A549 (cell line): ENCODE measurements around the gene CSN1S1. TPM values are rescaled to one million over a fixed set of nuclear protein-coding genes. Genes with fewer than 3 reads are reported as not detected.

Experiments used
- ATAC-seq, 2 experiments: fragments of 200-7000 bp in 1 of 2; fragments of >200 bp in 1 of 2; cut with Nextera tagmentation in 1 of 2; cut with Tn5 transposase in 1 of 2; 3 replicates each; pipeline versions ENCODE4 v1.8.0 to v1.9.1; 2018 to 2020; ENCODE audit warnings: mild to moderate bottlenecking in 1 of 2, moderate library complexity in 1 of 2
- CTCF ChIA-PET: fragments of 300-600 bp; sonication (Branson Sonifier 250); formaldehyde crosslinking; extraction: SDS; loops from one replicate; lab custom pipeline; 2021; ENCODE audit warnings: antibody characterized with exemption, inconsistent platforms; lab: Yijun Ruan, JAX
- POLR2A ChIA-PET: fragments of 350-600 bp; formaldehyde crosslinking; extraction: SDS; loops from one replicate; lab custom pipeline; 2021; ENCODE audit warnings: antibody characterized with exemption, inconsistent platforms; lab: Yijun Ruan, JAX
- DNase-seq, 2 experiments: peaks; one replicate each; pipeline versions ENCODE4 v3.0.0 to v3.0.0-alpha.2; 2011 to 2016; ENCODE audit warnings: low read depth in 1 of 2, low spot score in 1 of 2
- FAIRE-seq: peaks from 2 replicates; lab custom pipeline; 2011; peaks lifted over from hg19 to GRCh38; lab: Jason Lieb, UNC
- H3K27ac ChIP-seq, 2 experiments: fragments of >200 bp; sonication (Bioruptor Twin); formaldehyde crosslinking; 3 replicates each; pipeline ENCODE4 v1.5.1; 2016 to 2017
- H3K4me1 ChIP-seq: fragments of >200 bp; sonication (Bioruptor Twin); formaldehyde crosslinking; 3 replicates; pipeline ENCODE4 v1.6.1; 2016
- H3K4me2 ChIP-seq: fragments of >200 bp; sonication (Bioruptor Twin); formaldehyde crosslinking; 3 replicates; pipeline ENCODE4 v1.6.1; 2016
- H3K4me3 ChIP-seq: fragments of >200 bp; sonication (Bioruptor Twin); formaldehyde crosslinking; 3 replicates; pipeline ENCODE4 v1.5.1; 2016
- H3K9me3 ChIP-seq: fragments of >200 bp; sonication (Bioruptor Twin); formaldehyde crosslinking; 3 replicates; pipeline ENCODE4 v1.6.1; 2016
- BCL3 ChIP-seq: fragments of >200 bp; sonication (Bioruptor Twin); formaldehyde crosslinking; IDR thresholded peaks from 3 replicates; pipeline ENCODE4 v1.6.1; 2016
- BHLHE40 ChIP-seq: IDR thresholded peaks from 2 replicates; pipeline ENCODE4 v1.6.1; 2012; ENCODE audit warnings: low read depth, low read length, inconsistent platforms
- CEBPB ChIP-seq, 2 experiments: fragments of >200 bp in 1 of 2; sonication (Bioruptor Twin) in 1 of 2; formaldehyde crosslinking in 1 of 2; IDR thresholded peaks; 2 replicates each; pipeline ENCODE4 v1.6.1; 2012 to 2016
- CTCF ChIP-seq: fragments of >200 bp; sonication (Bioruptor Twin); formaldehyde crosslinking; IDR thresholded peaks from 3 replicates; pipeline ENCODE4 v1.5.1; 2016
- EHF ChIP-seq: fragments of 250-450 bp; sonication (Bioruptor Pico); IDR thresholded peaks from 2 replicates; pipeline ENCODE4 v1.5.0; 2020; ENCODE audit warnings: mild to moderate bottlenecking
- EHMT2 ChIP-seq: fragments of 200-600 bp; sonication (generic); IDR thresholded peaks from 2 replicates; pipeline ENCODE4 v1.6.1; 2016; ENCODE audit warnings: antibody characterized with exemption, low read depth, mild to moderate bottlenecking, moderate library complexity
- ESRRA ChIP-seq: fragments of 150-350 bp; IDR thresholded peaks from 2 replicates; pipeline ENCODE4 v1.6.1; 2014; ENCODE audit warnings: mild to moderate bottlenecking, low read length, borderline replicate concordance
- FOSL2 ChIP-seq, 2 experiments: fragments of 450-650 bp in 1 of 2; fragments of >200 bp in 1 of 2; sonication (Bioruptor Twin) in 1 of 2; formaldehyde crosslinking; IDR thresholded peaks; 2 replicates each; pipeline versions ENCODE4 v1.5.0 to v1.6.1; 2016 to 2020; ENCODE audit warnings: mild to moderate bottlenecking in 1 of 2, moderate library complexity in 1 of 2
- FOXS1 ChIP-seq: fragments of 250-450 bp; sonication (Bioruptor Pico); IDR thresholded peaks from 2 replicates; pipeline ENCODE4 v1.5.0; 2020; ENCODE audit warnings: mild to moderate bottlenecking, moderate library complexity
- GATA3 ChIP-seq: IDR thresholded peaks from 2 replicates; pipeline ENCODE4 v1.6.1; 2012; ENCODE audit warnings: borderline replicate concordance
- HES2 ChIP-seq: fragments of >200 bp; sonication (Bioruptor Twin); formaldehyde crosslinking; IDR thresholded peaks from 2 replicates; pipeline ENCODE4 v1.6.1; 2016
- HEYL ChIP-seq: fragments of 250-450 bp; sonication (Bioruptor Pico); IDR thresholded peaks from 2 replicates; pipeline ENCODE4 v1.8.0; 2021; ENCODE audit warnings: mild to moderate bottlenecking, moderate library complexity
- HOXA7 ChIP-seq: fragments of 250-450 bp; sonication (Bioruptor Pico); IDR thresholded peaks from 2 replicates; pipeline ENCODE4 v1.5.0; 2020; ENCODE audit warnings: mild to moderate bottlenecking, moderate library complexity
- MAX ChIP-seq: IDR thresholded peaks from 2 replicates; pipeline ENCODE4 v1.6.1; 2012
- NFE2L2 ChIP-seq: fragments of 150-350 bp; conservative IDR thresholded peaks from 2 replicates; pipeline ENCODE4 v1.6.1; 2014; ENCODE audit warnings: low read length
- POLR2A ChIP-seq: IDR thresholded peaks from 2 replicates; pipeline ENCODE4 v1.6.1; 2012; ENCODE audit warnings: mild to moderate bottlenecking, low read length
- RAD21 ChIP-seq, 2 experiments: fragments of >200 bp in 1 of 2; sonication (Bioruptor Twin) in 1 of 2; formaldehyde crosslinking in 1 of 2; IDR thresholded peaks in 1 of 2; conservative IDR thresholded peaks in 1 of 2; 2 replicates in 1 of 2; 3 replicates in 1 of 2; pipeline ENCODE4 v1.6.1; 2012 to 2018; ENCODE audit warnings: inconsistent platforms in 1 of 2
- RNF2 ChIP-seq: fragments of 200-600 bp; sonication (generic); IDR thresholded peaks from 2 replicates; pipeline ENCODE4 v1.6.1; 2016; ENCODE audit warnings: low read depth, mild to moderate bottlenecking, antibody characterized with exemption, moderate library complexity, borderline replicate concordance
- SMC3 ChIP-seq: fragments of >200 bp; sonication (Bioruptor Twin); formaldehyde crosslinking; IDR thresholded peaks from 3 replicates; pipeline ENCODE4 v1.6.1; 2018; ENCODE audit warnings: inconsistent platforms
- ZFP36 ChIP-seq: fragments of 450-650 bp; IDR thresholded peaks from 2 replicates; pipeline ENCODE4 v1.6.1; 2014; ENCODE audit warnings: borderline replicate concordance; ENCODE audit not compliant: partially characterized antibody
- ZSCAN20 ChIP-seq: fragments of 250-450 bp; sonication (Bioruptor Pico); IDR thresholded peaks from 2 replicates; pipeline ENCODE4 v1.8.0; 2022; ENCODE audit warnings: mild to moderate bottlenecking, moderate library complexity
- polyA plus RNA-seq, 4 experiments: library from polyadenylated mRNA; depleted of rRNA in 3 of 4; stranded (reverse); fragments of >200 nt; fragmentation: RNase III in 1 of 4; extraction: RNeasy Plus Mini Kit Qiagen cat#74134 plus additional on column Dnase treatment in 1 of 4; gene quantifications; 2 replicates in 3 of 4; 3 replicates in 1 of 4; pipeline ENCODE4 v1.2.3, GENCODE V29; 2011 to 2017
- TF ChIP-seq, protein P1 (sequence below): fragments of 200-600 bp; sonication (generic); IDR thresholded peaks from 2 replicates; pipeline ENCODE4 v1.6.1; 2016; ENCODE audit warnings: antibody characterized with exemption, mild to moderate bottlenecking, moderate library complexity

Gene CSN1S1
- polyA plus RNA-seq, 2 of the 4 experiments (the other 2 are of a cell fraction), result not detected

DNA sequence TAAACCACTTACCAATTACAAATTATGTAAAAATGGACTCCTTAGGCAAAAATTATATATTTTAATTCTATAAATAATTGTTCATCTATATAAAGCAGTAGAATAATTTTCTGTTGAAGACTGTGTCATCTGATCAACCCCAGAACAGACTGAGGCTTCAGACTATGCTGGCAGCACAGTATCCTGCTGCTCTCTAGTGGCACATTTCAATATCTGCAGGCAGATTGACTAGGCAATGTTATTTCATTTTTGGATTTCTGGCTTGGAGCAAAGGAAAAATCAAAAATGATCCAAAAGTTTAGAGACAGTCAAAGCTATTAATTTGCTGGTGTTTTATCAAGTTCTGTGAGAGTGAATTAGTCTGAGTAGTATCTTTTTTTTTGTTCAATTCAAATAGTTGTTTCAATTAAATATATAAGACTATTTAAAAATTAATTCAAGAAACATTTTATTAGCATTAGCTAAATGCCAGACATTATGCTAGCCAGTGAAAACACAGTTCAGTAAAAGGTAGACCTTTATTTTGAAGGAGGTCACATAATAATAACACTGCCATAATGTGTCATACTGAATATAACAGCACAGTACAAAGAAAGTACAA, 49.6 kb upstream of the CSN1S1 start:
- no peaks in the 10 kb centered on the region for H3K9me3 ChIP-seq
- no peak overlapping the region for H3K4me2 ChIP-seq
- TF ChIP-seq ZFP36 (no peak), EHMT2 (no peak), NFE2L2 (no peak), GATA3 (no peak), SMC3 (peak; percentile 61), EHF (CRISPR knock-in tag) (no peak), CEBPB (IDR thresholded peaks at IDR 0.05) (no peak), CTCF (peak; percentile 53), BHLHE40 (no peak), BCL3 (no peak), RAD21 (conservative IDR thresholded peaks at IDR 0.05 in 1 of 2, IDR thresholded peaks at IDR 0.05 in 1 of 2) (peak; percentile 73 to 78)
- no peak overlapping the region for H3K27ac ChIP-seq
- H3K4me3 ChIP-seq, result no peak overlapping the region
- ATAC-seq, result peak in 1 of 2 experiments; percentile 67; a peak in 3 of 6 replicates
- no peaks in the 10 kb centered on the region for H3K4me1 ChIP-seq
- DNase-seq, result peak; percentile 7 to 40
- FAIRE-seq, result no peak
- ChIA-PET CTCF (interaction anchor here (0.7 to 1.5 kb wide), 2 partner anchors 10 to 181 kb away, joined by 3 to 6 read pairs; no protein-coding TSS in a partner anchor), POLR2A (no interaction called here)

DNA sequence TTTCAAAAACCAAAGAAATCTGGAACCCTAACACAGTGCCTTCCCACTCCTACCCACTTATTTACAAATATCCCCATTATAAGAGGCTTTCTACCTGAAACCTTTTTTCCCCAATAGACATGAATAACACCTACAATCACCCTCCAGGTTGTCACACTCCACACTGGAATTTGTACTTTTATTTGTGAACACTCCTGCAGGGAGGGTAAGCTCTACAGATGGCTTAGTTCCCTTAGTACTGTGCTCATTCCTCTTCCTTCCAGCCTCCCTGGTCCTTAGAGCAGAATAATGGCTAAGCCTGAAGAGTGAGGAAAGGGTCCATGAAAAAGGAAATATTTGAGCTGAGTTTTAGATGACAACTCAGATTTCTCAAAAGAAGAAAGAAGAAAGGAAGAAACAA, 48.7 kb upstream of the CSN1S1 start:
- DNase-seq (no peak), FAIRE-seq (no peak), ATAC-seq (no peak)
- no peak overlapping the region for H3K4me3 ChIP-seq
- ChIA-PET POLR2A (no interaction called here), CTCF (interaction anchor here (1.5 kb wide), 1 partner anchor 181 kb away, joined by 6 read pairs; no protein-coding TSS in a partner anchor)
- H3K9me3 ChIP-seq, result no peaks in the 10 kb centered on the region
- no peak overlapping the region for H3K27ac ChIP-seq
- no peaks in the 10 kb centered on the region for H3K4me1 ChIP-seq
- TF ChIP-seq FOSL2 (IDR thresholded peaks at IDR 0.05), result no peak
- TF ChIP-seq FOSL2 (CRISPR knock-in tag; IDR thresholded peaks at IDR 0.05), result no peak
- TF ChIP-seq BCL3, result no peak
- TF ChIP-seq EHMT2, result no peak
- TF ChIP-seq ZSCAN20, result no peak
- no peak for TF ChIP-seq SMC3
- TF ChIP-seq POLR2A, result no peak
- no peak for TF ChIP-seq BHLHE40
- TF ChIP-seq HEYL, result no peak
- no peak for TF ChIP-seq RNF2
- TF ChIP-seq HOXA7 (CRISPR knock-in tag), result no peak
- no peak for TF ChIP-seq RAD21 (conservative IDR thresholded peaks at IDR 0.05 in 1 of 2, IDR thresholded peaks at IDR 0.05 in 1 of 2)
- TF ChIP-seq, protein P1, sequence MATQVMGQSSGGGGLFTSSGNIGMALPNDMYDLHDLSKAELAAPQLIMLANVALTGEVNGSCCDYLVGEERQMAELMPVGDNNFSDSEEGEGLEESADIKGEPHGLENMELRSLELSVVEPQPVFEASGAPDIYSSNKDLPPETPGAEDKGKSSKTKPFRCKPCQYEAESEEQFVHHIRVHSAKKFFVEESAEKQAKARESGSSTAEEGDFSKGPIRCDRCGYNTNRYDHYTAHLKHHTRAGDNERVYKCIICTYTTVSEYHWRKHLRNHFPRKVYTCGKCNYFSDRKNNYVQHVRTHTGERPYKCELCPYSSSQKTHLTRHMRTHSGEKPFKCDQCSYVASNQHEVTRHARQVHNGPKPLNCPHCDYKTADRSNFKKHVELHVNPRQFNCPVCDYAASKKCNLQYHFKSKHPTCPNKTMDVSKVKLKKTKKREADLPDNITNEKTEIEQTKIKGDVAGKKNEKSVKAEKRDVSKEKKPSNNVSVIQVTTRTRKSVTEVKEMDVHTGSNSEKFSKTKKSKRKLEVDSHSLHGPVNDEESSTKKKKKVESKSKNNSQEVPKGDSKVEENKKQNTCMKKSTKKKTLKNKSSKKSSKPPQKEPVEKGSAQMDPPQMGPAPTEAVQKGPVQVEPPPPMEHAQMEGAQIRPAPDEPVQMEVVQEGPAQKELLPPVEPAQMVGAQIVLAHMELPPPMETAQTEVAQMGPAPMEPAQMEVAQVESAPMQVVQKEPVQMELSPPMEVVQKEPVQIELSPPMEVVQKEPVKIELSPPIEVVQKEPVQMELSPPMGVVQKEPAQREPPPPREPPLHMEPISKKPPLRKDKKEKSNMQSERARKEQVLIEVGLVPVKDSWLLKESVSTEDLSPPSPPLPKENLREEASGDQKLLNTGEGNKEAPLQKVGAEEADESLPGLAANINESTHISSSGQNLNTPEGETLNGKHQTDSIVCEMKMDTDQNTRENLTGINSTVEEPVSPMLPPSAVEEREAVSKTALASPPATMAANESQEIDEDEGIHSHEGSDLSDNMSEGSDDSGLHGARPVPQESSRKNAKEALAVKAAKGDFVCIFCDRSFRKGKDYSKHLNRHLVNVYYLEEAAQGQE, result no peak
- no peak for TF ChIP-seq HES2
- TF ChIP-seq FOXS1 (CRISPR knock-in tag), result no peak
- TF ChIP-seq ESRRA, result no peak
- TF ChIP-seq CEBPB (IDR thresholded peaks at IDR 0.05), result no peak
- no peak for TF ChIP-seq MAX
- TF ChIP-seq, all 56 proteins: peak for 0
- no peak overlapping the region for H3K4me2 ChIP-seq
